HepG2 (cell line): ENCODE results near the gene SH2D7. TPM values are rescaled to one million over a fixed set of nuclear protein-coding genes. Genes with fewer than 3 reads are reported as not detected.

Source experiments
- ATAC-seq: fragments of 200-7000 bp; cut with Tn5 transposase; 3 replicates; pipeline ENCODE4 v1.9.1; 2020; ENCODE audit warnings: mild to moderate bottlenecking, moderate library complexity
- Bru-seq: library from RNA; stranded (reverse); fragments of 400-500 nt; gene quantifications from one replicate; lab custom pipeline; 2021; lab: Mats Ljungman, UMichigan
- BruChase-seq, 2 experiments: library from RNA; stranded (reverse); fragments of 400-500 nt; gene quantifications; one replicate each; lab custom pipeline; 2021; lab: Mats Ljungman, UMichigan
- BruUV-seq: library from RNA; stranded (reverse); fragments of 400-500 nt; replicated peaks from 2 replicates; lab custom pipeline; 2021; lab: Mats Ljungman, UMichigan
- CTCF ChIA-PET: fragments of 300-600 bp; formaldehyde crosslinking; extraction: SDS; loops from one replicate; lab custom pipeline; 2021; ENCODE audit warnings: low total read pairs, inconsistent platforms, low intra/inter-chr PET ratio; lab: Yijun Ruan, JAX
- POLR2A ChIA-PET: fragments of 350-600 bp; sonication (Branson Sonifier 250); formaldehyde crosslinking; loops from one replicate; lab custom pipeline; 2020; ENCODE audit warnings: antibody characterized with exemption, inconsistent platforms; lab: Yijun Ruan, JAX
- DNase-seq: peaks from one replicate; pipeline ENCODE4 v3.0.0-alpha.2; 2015; ENCODE audit warnings: low spot score
- FAIRE-seq: peaks from 3 replicates; lab custom pipeline; 2011; peaks lifted over from hg19 to GRCh38; lab: Jason Lieb, UNC
- H2AFZ ChIP-seq: one replicate; pipeline ENCODE4 v1.6.1; 2011; ENCODE audit warnings: low read length, inconsistent platforms
- H3K27ac ChIP-seq: fragments of 300-600 bp; 3 replicates; pipeline ENCODE4 v1.8.0; 2011; ENCODE audit warnings: mixed run types, mild to moderate bottlenecking, mixed read lengths, low read length, inconsistent platforms; ENCODE audit not compliant: insufficient read depth; ENCODE audit errors: extremely low read length
- H3K27me3 ChIP-seq, 2 experiments: fragments of 200-600 bp in 1 of 2; 2 replicates in 1 of 2; 3 replicates in 1 of 2; pipeline versions ENCODE4 v1.6.0 to v1.8.0; 2011; ENCODE audit warnings: low read length in 2 of 2, mild to moderate bottlenecking in 2 of 2, moderate library complexity in 2 of 2, inconsistent platforms in 1 of 2; ENCODE audit not compliant: insufficient read depth in 2 of 2, control insufficient read depth in 1 of 2
- H3K36me3 ChIP-seq, 2 experiments: fragments of 200-600 bp in 1 of 2; replicated peaks in 1 of 2; 2 replicates in 1 of 2; 3 replicates in 1 of 2; pipeline versions ENCODE4 v1.5.1 to v1.8.0; 2011; ENCODE audit warnings: low read length in 2 of 2, inconsistent platforms in 1 of 2; ENCODE audit not compliant: insufficient read depth in 2 of 2, control insufficient read depth in 1 of 2
- H3K4me1 ChIP-seq: 2 replicates; pipeline ENCODE4 v1.5.1; 2012; ENCODE audit warnings: low read length, inconsistent platforms; ENCODE audit not compliant: insufficient read depth
- H3K4me2 ChIP-seq: 2 replicates; pipeline ENCODE4 v1.6.0; 2011; ENCODE audit warnings: low read depth, low read length, inconsistent platforms
- H3K4me3 ChIP-seq, 3 experiments: fragments of 200-600 bp in 1 of 3; sonication (generic), shearing (Covaris generic) in 1 of 3; replicated peaks in 1 of 3; 2 replicates each; pipeline ENCODE4 v1.5.1; 2011 to 2016; ENCODE audit warnings: low read length in 3 of 3, inconsistent platforms in 2 of 3, low read depth in 2 of 3, mild to moderate bottlenecking in 2 of 3, control low read depth in 1 of 3, mixed read lengths in 1 of 3; ENCODE audit not compliant: insufficient read depth in 1 of 3
- H3K79me2 ChIP-seq: one replicate; pipeline ENCODE4 v1.6.1; 2011; ENCODE audit warnings: low read length, inconsistent platforms; ENCODE audit not compliant: insufficient read depth
- H3K9ac ChIP-seq: 2 replicates; pipeline ENCODE4 v1.6.0; 2011; ENCODE audit warnings: mild to moderate bottlenecking, low read depth, low read length, inconsistent platforms; ENCODE audit not compliant: insufficient read depth
- H3K9me3 ChIP-seq: 2 replicates; pipeline ENCODE4 v1.5.1; 2012; ENCODE audit warnings: mild to moderate bottlenecking, low read length
- H4K20me1 ChIP-seq: 2 replicates; pipeline ENCODE4 v1.6.0; 2011; ENCODE audit warnings: inconsistent platforms, mild to moderate bottlenecking, low read length, moderate library complexity; ENCODE audit not compliant: insufficient read depth
- AGO1 ChIP-seq: fragments of 200-400 bp; formaldehyde crosslinking; IDR thresholded peaks from 2 replicates; pipeline ENCODE4 v1.6.1; 2017; ENCODE audit warnings: mild to moderate bottlenecking, low read depth, low read length, moderate library complexity; ENCODE audit not compliant: poor library complexity, severe bottlenecking
- ARID2 ChIP-seq: sonication (generic); formaldehyde crosslinking; IDR thresholded peaks from 2 replicates; pipeline ENCODE4 v1.8.1; 2022; ENCODE audit warnings: mild to moderate bottlenecking, missing genetic modification reagents, borderline replicate concordance
- CREM ChIP-seq, 2 experiments: sonication (generic) in 1 of 2; formaldehyde crosslinking in 1 of 2; IDR thresholded peaks; 2 replicates each; pipeline versions ENCODE4 v1.4.0 to v1.6.1; 2016 to 2020; ENCODE audit warnings: antibody characterized with exemption in 1 of 2, mild to moderate bottlenecking in 1 of 2, missing genetic modification reagents in 1 of 2
- ELF3 ChIP-seq: IDR thresholded peaks from 2 replicates; pipeline ENCODE4 v1.6.1; 2016; ENCODE audit warnings: missing genetic modification reagents, missing compliant biosample characterization
- NBN ChIP-seq: fragments of 450-650 bp; conservative IDR thresholded peaks from 2 replicates; pipeline ENCODE4 v1.6.1; 2017
- PLRG1 ChIP-seq: fragments of 450-650 bp; conservative IDR thresholded peaks from 2 replicates; pipeline ENCODE4 v1.6.1; 2016
- SMARCE1 ChIP-seq: fragments of 450-650 bp; IDR thresholded peaks from 2 replicates; pipeline ENCODE4 v1.6.1; 2017; ENCODE audit warnings: borderline replicate concordance
- YY1 ChIP-seq: IDR thresholded peaks from 2 replicates; pipeline ENCODE4 v1.6.1; 2011; ENCODE audit warnings: low read length, low read depth, moderate library complexity, mild to moderate bottlenecking; ENCODE audit not compliant: insufficient read depth, insufficient replicate concordance
- ZNF550 ChIP-seq: sonication (generic); formaldehyde crosslinking; IDR thresholded peaks from 2 replicates; pipeline ENCODE4 v1.4.0; 2020; ENCODE audit warnings: mild to moderate bottlenecking, missing genetic modification reagents, borderline replicate concordance
- ZNF782 ChIP-seq: sonication (generic); formaldehyde crosslinking; IDR thresholded peaks from 2 replicates; pipeline ENCODE4 v1.4.0; 2020; ENCODE audit warnings: missing genetic modification reagents, mild to moderate bottlenecking, borderline replicate concordance
- WGBS: methylation state at CpG from one replicate; pipeline ENCODE4 v1.1.6; 2017; ENCODE audit warnings: low lambda C conversion rate; 5-methylcytosine and 5-hydroxymethylcytosine counted together
- in situ Hi-C: cut with HindIII; loops from 2 replicates; pipeline ENCODE4 v1.10.0; 2017; ENCODE audit warnings: low pct_unique_long_range_greater_than_20kb; ENCODE audit not compliant: extremely low pct_ligation_motif_present
- intact Hi-C: fragments of 100-400 bp; cut with micrococcal nuclease; formaldehyde crosslinking; loops from one replicate; pipeline ENCODE4 v1.10.0; 2022; ENCODE audit not compliant: unreplicated experiment
- long read RNA-seq, 2 experiments: library from RNA in 1 of 2; library from polyadenylated mRNA in 1 of 2; stranded (forward) in 1 of 2; unstranded in 1 of 2; transcript quantifications; one replicate each; pipeline ENCODE4 v2.0.0, GENCODE V29; 2019 to 2022
- polyA minus RNA-seq, 3 experiments: library from RNA; depleted of rRNA, polyadenylated mRNA; stranded (reverse); fragments of >200 nt; gene quantifications; 2 replicates each; pipeline ENCODE4 v1.2.3, GENCODE V29; 2011; ENCODE audit warnings: low replicate concordance in 1 of 3
- polyA plus RNA-seq, 8 experiments: library from polyadenylated mRNA; depleted of rRNA in 3 of 8; stranded (reverse) in 7 of 8; unstranded in 1 of 8; fragments of >200 nt; fragmentation: Illumina TruSeq in 4 of 8; extraction: Trizol in 4 of 8; gene quantifications; 2 replicates each; pipeline versions ENCODE4 v1.2.1 to v1.2.3, GENCODE V29; 2011 to 2016; ENCODE audit warnings: low read depth in 4 of 8, missing spikeins in 1 of 8, mixed read lengths in 1 of 8; ENCODE audit not compliant: insufficient read depth in 1 of 8
- total RNA-seq, 5 experiments: library from RNA; depleted of rRNA; stranded (reverse); fragments of >200 nt; fragmentation: Illumina TruSeq; extraction: Trizol; gene quantifications; 2 replicates each; pipeline ENCODE4 v1.2.3, GENCODE V29; 2016; ENCODE audit warnings: low read depth in 1 of 5
- TF ChIP-seq, protein P1 (sequence below): sonication (generic); formaldehyde crosslinking; IDR thresholded peaks from 2 replicates; pipeline ENCODE4 v1.9.0; 2021; ENCODE audit warnings: missing genetic modification reagents, borderline replicate concordance

The SH2D7 gene
- total RNA-seq (2016; rRNA removed; fragmentation: Illumina TruSeq; extraction: Trizol), result not detected in 2 replicates
- not detected in 2 replicates for total RNA-seq (2016; cell fraction: cytosol; rRNA removed; fragmentation: Illumina TruSeq; extraction: Trizol; ENCODE audit: low read depth)
- total RNA-seq (2016; cell fraction: insoluble cytoplasmic fraction; rRNA removed; fragmentation: Illumina TruSeq; extraction: Trizol), result not detected in 2 replicates
- total RNA-seq (2016; cell fraction: membrane; rRNA removed; fragmentation: Illumina TruSeq; extraction: Trizol), result not detected in 2 replicates
- not detected in 2 replicates for total RNA-seq (2016; cell fraction: nucleus; rRNA removed; fragmentation: Illumina TruSeq; extraction: Trizol)
- polyA plus RNA-seq (2011; rRNA removed), result not detected in 2 replicates
- polyA plus RNA-seq (2011; cell fraction: cytosol; rRNA removed), result not detected in 2 replicates
- polyA plus RNA-seq (2011; cell fraction: nucleus; rRNA removed), result not detected in 2 replicates
- polyA plus RNA-seq (2012), result 0.05 TPM in 1 of 2 replicates, not detected in the other
- not detected in 2 replicates for polyA plus RNA-seq (2016; cell fraction: cytosol; fragmentation: Illumina TruSeq; extraction: Trizol; ENCODE audit: low read depth)
- polyA plus RNA-seq (2016; cell fraction: insoluble cytoplasmic fraction; fragmentation: Illumina TruSeq; extraction: Trizol; ENCODE audit: low read depth), result not detected in 2 replicates
- polyA plus RNA-seq (2016; cell fraction: membrane; fragmentation: Illumina TruSeq; extraction: Trizol; ENCODE audit: low read depth), result not detected in 2 replicates
- polyA plus RNA-seq (2016; cell fraction: nucleus; fragmentation: Illumina TruSeq; extraction: Trizol; ENCODE audit: insufficient read depth, low read depth), result not detected in 2 replicates
- not detected in 2 replicates for polyA minus RNA-seq (2011; rRNA and poly(A)+ RNA removed; ENCODE audit: low replicate concordance)
- polyA minus RNA-seq (2011; cell fraction: cytosol; rRNA and poly(A)+ RNA removed), result not detected in 2 replicates
- polyA minus RNA-seq (2011; cell fraction: nucleus; rRNA and poly(A)+ RNA removed), result not detected in 2 replicates
- Bru-seq, nascent RNA, result not detected
- BruChase-seq, experiment 1, labeled RNA remaining after a 6-hour chase, result not detected
- BruChase-seq, experiment 2, labeled RNA remaining after a 2-hour chase, result not detected
- long read RNA-seq, experiment 1, result 0 reads
- long read RNA-seq, experiment 2, result 0 reads

DNA sequence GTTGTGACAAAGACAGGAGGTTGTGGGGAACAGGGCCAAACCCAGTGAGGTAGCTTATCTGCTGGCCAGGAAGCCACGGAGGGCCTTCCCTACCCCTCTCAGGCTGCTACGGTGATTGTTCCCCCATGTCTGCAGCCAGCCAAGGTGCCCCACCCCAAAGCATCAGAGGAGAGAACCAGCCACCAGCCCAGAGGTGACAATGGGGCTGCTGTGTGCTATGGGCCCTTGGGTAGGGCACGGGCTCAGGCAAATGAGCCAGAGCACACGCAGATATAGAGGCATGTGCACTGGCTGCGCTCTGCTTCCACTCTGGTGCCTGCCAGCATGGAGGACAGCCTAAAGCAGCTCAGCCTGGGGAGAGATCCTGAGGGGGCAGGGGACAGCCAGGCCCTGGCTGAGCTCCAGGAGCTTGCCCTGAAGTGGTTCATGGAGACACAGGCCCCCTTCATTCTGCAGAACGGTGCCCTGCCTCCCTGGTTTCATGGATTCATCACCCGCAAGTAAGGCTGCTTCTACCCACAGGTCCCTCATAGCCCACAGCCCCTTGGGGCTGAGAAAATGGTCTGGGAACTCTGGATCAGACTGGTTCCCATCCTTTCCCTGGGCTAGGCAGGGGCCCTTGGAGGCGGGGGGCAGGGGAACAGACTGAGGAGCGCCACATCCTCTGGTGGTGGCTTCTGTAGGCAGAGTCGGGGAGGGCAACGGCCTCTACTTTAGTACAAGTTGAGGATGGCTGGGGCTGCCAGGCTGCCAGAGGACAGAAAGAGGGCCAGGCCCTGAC is at the start of gene SH2D7:
SH2D7 (plus strand) TSS at position 301 of the 781 bp plus-strand sequence; CDS start at position 325, 24 bp downstream.
- no TSS peak for BruUV-seq
- H3K27ac ChIP-seq, result no peak within 1 kb of the TSS
- in situ Hi-C loops (no loop called here), intact Hi-C loops (no loop called here)
- H3K4me2 ChIP-seq, result 0 out of 2 replicates have a peak within 1 kb of the TSS, but pooled peaks have one; percentile 19
- TF ChIP-seq ZNF782 (CRISPR knock-in tag) (no peak), PLRG1 (no peak), ARID2 (no peak), YY1 (no peak), SMARCE1 (no peak), AGO1 (no peak), ELF3 (CRISPR knock-in tag) (no peak), NBN (no peak), CREM (IDR thresholded peaks at IDR 0.05) (no peak), CREM (CRISPR knock-in tag; IDR thresholded peaks at IDR 0.05) (no peak), ZNF550 (CRISPR knock-in tag) (no peak)
- TF ChIP-seq, protein P1, sequence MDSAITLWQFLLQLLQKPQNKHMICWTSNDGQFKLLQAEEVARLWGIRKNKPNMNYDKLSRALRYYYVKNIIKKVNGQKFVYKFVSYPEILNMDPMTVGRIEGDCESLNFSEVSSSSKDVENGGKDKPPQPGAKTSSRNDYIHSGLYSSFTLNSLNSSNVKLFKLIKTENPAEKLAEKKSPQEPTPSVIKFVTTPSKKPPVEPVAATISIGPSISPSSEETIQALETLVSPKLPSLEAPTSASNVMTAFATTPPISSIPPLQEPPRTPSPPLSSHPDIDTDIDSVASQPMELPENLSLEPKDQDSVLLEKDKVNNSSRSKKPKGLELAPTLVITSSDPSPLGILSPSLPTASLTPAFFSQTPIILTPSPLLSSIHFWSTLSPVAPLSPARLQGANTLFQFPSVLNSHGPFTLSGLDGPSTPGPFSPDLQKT, result no peak
- no peak within 1 kb of the TSS for H2AFZ ChIP-seq
- H3K27me3 ChIP-seq, result peaks cover 1 to 8% of the 10 kb centered on the region in 2 experiments; a peak in 3 of 5 replicates
- ChIA-PET CTCF (no interaction called here), POLR2A (no interaction called here)
- H3K36me3 ChIP-seq, result no peaks in the 10 kb centered on the region
- 18% methylated on average over 4 of the region's 11 CpGs for WGBS
- ATAC-seq (peak; percentile 62), FAIRE-seq (no peak), DNase-seq (no peak)
- H4K20me1 ChIP-seq, result no peaks in the 10 kb centered on the region
- H3K9me3 ChIP-seq, result no peaks in the 10 kb centered on the region
- H3K9ac ChIP-seq, result no peak within 1 kb of the TSS
- no peak within 1 kb of the TSS for H3K4me3 ChIP-seq
- H3K4me1 ChIP-seq, result peaks cover 34% of the 10 kb centered on the region
- no peaks in the 10 kb centered on the region for H3K79me2 ChIP-seq
